ENCODE data around the gene ARL15. TPM values are rescaled to one million over a fixed set of nuclear protein-coding genes. Genes with fewer than 3 reads are reported as not detected.

The ARL15 gene
- total and polyA plus RNA-seq, 4 donors = 5.0 to 24.8 (median 13.3) TPM

- no peak for TF ChIP-seq TAF1 (conservative IDR thresholded peaks at IDR 0.05)
Measured at GRCh38 chr5:54148858-54149257, 161.5 kb downstream of the ARL15 start (continued).

DNA sequence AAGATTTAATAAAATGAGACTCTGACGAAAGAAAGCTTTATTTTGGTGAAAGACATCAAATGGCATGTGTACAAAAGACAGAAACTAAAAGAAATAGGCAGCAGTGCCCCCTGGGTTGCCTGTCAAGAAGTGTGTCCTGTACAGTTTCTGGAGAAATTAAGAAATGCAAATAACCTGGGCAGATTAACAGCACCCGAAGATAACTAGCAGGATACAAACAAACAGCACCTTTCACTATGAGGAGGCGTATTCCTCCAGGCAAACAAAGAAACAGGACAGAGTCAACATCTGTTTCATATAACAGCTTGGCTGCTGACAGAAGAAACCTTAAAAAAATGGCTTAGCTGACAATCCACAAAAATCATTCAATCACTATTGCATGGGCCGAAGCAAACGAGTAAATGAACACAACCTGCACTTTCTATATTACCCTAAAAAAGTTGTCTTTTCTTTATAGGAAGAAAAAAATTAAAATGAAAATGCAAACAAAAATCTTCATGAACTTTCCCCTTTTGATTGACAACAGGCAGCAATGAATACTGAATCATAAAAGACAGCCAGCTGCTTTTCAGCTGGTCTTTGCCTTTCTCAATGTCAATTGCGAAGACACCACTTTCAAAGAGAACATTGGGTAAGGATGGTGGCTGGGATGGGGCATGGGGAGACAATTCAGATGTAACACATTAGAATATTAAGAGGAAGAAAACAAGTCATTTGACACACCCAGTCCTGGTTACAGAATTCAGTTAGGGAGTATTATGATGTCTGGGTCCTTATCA lies 162.1 kb downstream of the ARL15 start:
- H3K27me3 ChIP-seq (ENCODE audit: control insufficient read depth in 4 of 4, insufficient read depth in 4 of 4, low read length in 3 of 4) = no peaks in the 10 kb centered on the region
- WGBS = 82% methylated on average over 6 of the region's 6 CpGs
- H3K9ac ChIP-seq (ENCODE audit: low read depth in 1 of 2, low read length in 2 of 2) = no peak overlapping the region
- no peak for DNase-seq (ENCODE audit: low spot score)
- TF ChIP-seq JUND (IDR thresholded peaks at IDR 0.05) (no peak), TAF1 (conservative IDR thresholded peaks at IDR 0.05) (no peak), NR2F2 (IDR thresholded peaks at IDR 0.05) (no peak), FOXA2 (IDR thresholded peaks at IDR 0.05) (no peak), SP1 (IDR thresholded peaks at IDR 0.05) (no peak), RAD21 (IDR thresholded peaks at IDR 0.05) (no peak)
- TF ChIP-seq, protein P1, sequence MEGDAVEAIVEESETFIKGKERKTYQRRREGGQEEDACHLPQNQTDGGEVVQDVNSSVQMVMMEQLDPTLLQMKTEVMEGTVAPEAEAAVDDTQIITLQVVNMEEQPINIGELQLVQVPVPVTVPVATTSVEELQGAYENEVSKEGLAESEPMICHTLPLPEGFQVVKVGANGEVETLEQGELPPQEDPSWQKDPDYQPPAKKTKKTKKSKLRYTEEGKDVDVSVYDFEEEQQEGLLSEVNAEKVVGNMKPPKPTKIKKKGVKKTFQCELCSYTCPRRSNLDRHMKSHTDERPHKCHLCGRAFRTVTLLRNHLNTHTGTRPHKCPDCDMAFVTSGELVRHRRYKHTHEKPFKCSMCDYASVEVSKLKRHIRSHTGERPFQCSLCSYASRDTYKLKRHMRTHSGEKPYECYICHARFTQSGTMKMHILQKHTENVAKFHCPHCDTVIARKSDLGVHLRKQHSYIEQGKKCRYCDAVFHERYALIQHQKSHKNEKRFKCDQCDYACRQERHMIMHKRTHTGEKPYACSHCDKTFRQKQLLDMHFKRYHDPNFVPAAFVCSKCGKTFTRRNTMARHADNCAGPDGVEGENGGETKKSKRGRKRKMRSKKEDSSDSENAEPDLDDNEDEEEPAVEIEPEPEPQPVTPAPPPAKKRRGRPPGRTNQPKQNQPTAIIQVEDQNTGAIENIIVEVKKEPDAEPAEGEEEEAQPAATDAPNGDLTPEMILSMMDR (IDR thresholded peaks at IDR 0.05; ENCODE audit: low read depth, low read length, missing input control) = no peak
- TF ChIP-seq, protein P2, sequence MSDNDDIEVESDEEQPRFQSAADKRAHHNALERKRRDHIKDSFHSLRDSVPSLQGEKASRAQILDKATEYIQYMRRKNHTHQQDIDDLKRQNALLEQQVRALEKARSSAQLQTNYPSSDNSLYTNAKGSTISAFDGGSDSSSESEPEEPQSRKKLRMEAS (IDR thresholded peaks at IDR 0.05) = no peak
- no peaks in the 10 kb centered on the region for H3K9me3 ChIP-seq (ENCODE audit: control insufficient read depth in 4 of 4, low read length in 3 of 4)
- H3K4me1 ChIP-seq (ENCODE audit: control insufficient read depth in 4 of 4, insufficient read depth in 4 of 4, low read length in 3 of 4) = no peaks in the 10 kb centered on the region
- H3K36me3 ChIP-seq (ENCODE audit: control insufficient read depth in 4 of 4, insufficient read depth in 3 of 4, low read depth in 1 of 4, low read length in 3 of 4) = no peaks in the 10 kb centered on the region
- H3K4me3 ChIP-seq (ENCODE audit: low read depth in 1 of 3, low read length in 3 of 3) = no peak overlapping the region
- no peak overlapping the region for H3K27ac ChIP-seq (ENCODE audit: low read depth in 1 of 2, low read length in 2 of 2)

GRCh38 chr5:54146916-54147315 lies 163.5 kb downstream of the ARL15 start:
- no peak for TF ChIP-seq NR2F2 (IDR thresholded peaks at IDR 0.05)
- no peak for TF ChIP-seq HNF4A (conservative IDR thresholded peaks at IDR 0.05)
- TF ChIP-seq EGR1 (IDR thresholded peaks at IDR 0.05; ENCODE audit: low read depth in 2 of 2) = no peak
- TF ChIP-seq, protein P2 (IDR thresholded peaks at IDR 0.05) = no peak
- TF ChIP-seq, protein P3, sequence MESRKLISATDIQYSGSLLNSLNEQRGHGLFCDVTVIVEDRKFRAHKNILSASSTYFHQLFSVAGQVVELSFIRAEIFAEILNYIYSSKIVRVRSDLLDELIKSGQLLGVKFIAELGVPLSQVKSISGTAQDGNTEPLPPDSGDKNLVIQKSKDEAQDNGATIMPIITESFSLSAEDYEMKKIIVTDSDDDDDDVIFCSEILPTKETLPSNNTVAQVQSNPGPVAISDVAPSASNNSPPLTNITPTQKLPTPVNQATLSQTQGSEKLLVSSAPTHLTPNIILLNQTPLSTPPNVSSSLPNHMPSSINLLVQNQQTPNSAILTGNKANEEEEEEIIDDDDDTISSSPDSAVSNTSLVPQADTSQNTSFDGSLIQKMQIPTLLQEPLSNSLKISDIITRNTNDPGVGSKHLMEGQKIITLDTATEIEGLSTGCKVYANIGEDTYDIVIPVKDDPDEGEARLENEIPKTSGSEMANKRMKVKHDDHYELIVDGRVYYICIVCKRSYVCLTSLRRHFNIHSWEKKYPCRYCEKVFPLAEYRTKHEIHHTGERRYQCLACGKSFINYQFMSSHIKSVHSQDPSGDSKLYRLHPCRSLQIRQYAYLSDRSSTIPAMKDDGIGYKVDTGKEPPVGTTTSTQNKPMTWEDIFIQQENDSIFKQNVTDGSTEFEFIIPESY (IDR thresholded peaks at IDR 0.05) = no peak
- TF ChIP-seq FOXA2 (IDR thresholded peaks at IDR 0.05) = no peak
- no peak for TF ChIP-seq GABPA (IDR thresholded peaks at IDR 0.05 in 1 of 2, conservative IDR thresholded peaks at IDR 0.05 in 1 of 2)
- TF ChIP-seq, protein P1 (IDR thresholded peaks at IDR 0.05; ENCODE audit: low read depth, low read length, missing input control) = no peak
- TF ChIP-seq JUND (IDR thresholded peaks at IDR 0.05) = no peak
- no peak for TF ChIP-seq FOXA1 (IDR thresholded peaks at IDR 0.05)
- TF ChIP-seq RXRA (IDR thresholded peaks at IDR 0.05) = no peak
- no peak for TF ChIP-seq YY1 (IDR thresholded peaks at IDR 0.05)
- TF ChIP-seq SP1 (IDR thresholded peaks at IDR 0.05) = no peak
- TF ChIP-seq, protein P4, sequence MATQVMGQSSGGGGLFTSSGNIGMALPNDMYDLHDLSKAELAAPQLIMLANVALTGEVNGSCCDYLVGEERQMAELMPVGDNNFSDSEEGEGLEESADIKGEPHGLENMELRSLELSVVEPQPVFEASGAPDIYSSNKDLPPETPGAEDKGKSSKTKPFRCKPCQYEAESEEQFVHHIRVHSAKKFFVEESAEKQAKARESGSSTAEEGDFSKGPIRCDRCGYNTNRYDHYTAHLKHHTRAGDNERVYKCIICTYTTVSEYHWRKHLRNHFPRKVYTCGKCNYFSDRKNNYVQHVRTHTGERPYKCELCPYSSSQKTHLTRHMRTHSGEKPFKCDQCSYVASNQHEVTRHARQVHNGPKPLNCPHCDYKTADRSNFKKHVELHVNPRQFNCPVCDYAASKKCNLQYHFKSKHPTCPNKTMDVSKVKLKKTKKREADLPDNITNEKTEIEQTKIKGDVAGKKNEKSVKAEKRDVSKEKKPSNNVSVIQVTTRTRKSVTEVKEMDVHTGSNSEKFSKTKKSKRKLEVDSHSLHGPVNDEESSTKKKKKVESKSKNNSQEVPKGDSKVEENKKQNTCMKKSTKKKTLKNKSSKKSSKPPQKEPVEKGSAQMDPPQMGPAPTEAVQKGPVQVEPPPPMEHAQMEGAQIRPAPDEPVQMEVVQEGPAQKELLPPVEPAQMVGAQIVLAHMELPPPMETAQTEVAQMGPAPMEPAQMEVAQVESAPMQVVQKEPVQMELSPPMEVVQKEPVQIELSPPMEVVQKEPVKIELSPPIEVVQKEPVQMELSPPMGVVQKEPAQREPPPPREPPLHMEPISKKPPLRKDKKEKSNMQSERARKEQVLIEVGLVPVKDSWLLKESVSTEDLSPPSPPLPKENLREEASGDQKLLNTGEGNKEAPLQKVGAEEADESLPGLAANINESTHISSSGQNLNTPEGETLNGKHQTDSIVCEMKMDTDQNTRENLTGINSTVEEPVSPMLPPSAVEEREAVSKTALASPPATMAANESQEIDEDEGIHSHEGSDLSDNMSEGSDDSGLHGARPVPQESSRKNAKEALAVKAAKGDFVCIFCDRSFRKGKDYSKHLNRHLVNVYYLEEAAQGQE (IDR thresholded peaks at IDR 0.05) = no peak
- TF ChIP-seq RAD21 (IDR thresholded peaks at IDR 0.05) = no peak
- TF ChIP-seq, protein P5, sequence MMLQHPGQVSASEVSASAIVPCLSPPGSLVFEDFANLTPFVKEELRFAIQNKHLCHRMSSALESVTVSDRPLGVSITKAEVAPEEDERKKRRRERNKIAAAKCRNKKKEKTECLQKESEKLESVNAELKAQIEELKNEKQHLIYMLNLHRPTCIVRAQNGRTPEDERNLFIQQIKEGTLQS (IDR thresholded peaks at IDR 0.05) = no peak
- no peak for TF ChIP-seq TAF1 (conservative IDR thresholded peaks at IDR 0.05)
- no peak overlapping the region for H3K27ac ChIP-seq (ENCODE audit: low read depth in 1 of 2, low read length in 2 of 2)
- no peaks in the 10 kb centered on the region for H3K4me1 ChIP-seq (ENCODE audit: control insufficient read depth in 4 of 4, insufficient read depth in 4 of 4, low read length in 3 of 4)
- no peak overlapping the region for H3K4me3 ChIP-seq (ENCODE audit: low read depth in 1 of 3, low read length in 3 of 3)
- no peak for DNase-seq (ENCODE audit: low spot score)
- no peaks in the 10 kb centered on the region for H3K27me3 ChIP-seq (ENCODE audit: control insufficient read depth in 4 of 4, insufficient read depth in 4 of 4, low read length in 3 of 4)
- 77% methylated on average over 1 of the region's 1 CpG for WGBS
- H3K36me3 ChIP-seq (ENCODE audit: control insufficient read depth in 4 of 4, insufficient read depth in 3 of 4, low read depth in 1 of 4, low read length in 3 of 4) = no peaks in the 10 kb centered on the region
- H3K9me3 ChIP-seq (ENCODE audit: control insufficient read depth in 4 of 4, low read length in 3 of 4) = no peaks in the 10 kb centered on the region
- no peak overlapping the region for H3K9ac ChIP-seq (ENCODE audit: low read depth in 1 of 2, low read length in 2 of 2)

All from liver (tissue), 9 donors.